Keratinocyte (primary cell): ENCODE measurements around the gene TSPAN1. TPM values are rescaled to one million over a fixed set of nuclear protein-coding genes. Genes with fewer than 3 reads are reported as not detected.

Experiments
- DNase-seq: peaks from one replicate; pipeline ENCODE4 v3.0.0-alpha.2; 2011; ENCODE audit warnings: low read depth, missing footprints, low spot score
- FAIRE-seq: peaks from 2 replicates; lab custom pipeline; 2011; peaks lifted over from hg19 to GRCh38; lab: Jason Lieb, UNC
- H2AFZ ChIP-seq: 2 replicates; pipeline ENCODE4 v1.6.0; 2012; ENCODE audit warnings: low read length, control low read depth, inconsistent platforms; ENCODE audit not compliant: control insufficient read depth
- H3K27ac ChIP-seq: 2 replicates; pipeline ENCODE4 v1.5.1; 2011; ENCODE audit warnings: low read length; ENCODE audit not compliant: control insufficient read depth, insufficient read depth
- H3K27me3 ChIP-seq: 3 replicates; pipeline ENCODE4 v1.6.0; 2011; ENCODE audit warnings: low read length; ENCODE audit not compliant: control insufficient read depth, insufficient read depth; ENCODE audit errors: extremely low read depth
- H3K36me3 ChIP-seq, 2 experiments: 2 replicates in 1 of 2; 3 replicates in 1 of 2; pipeline ENCODE4 v1.5.1; 2011; ENCODE audit warnings: low read length in 2 of 2, mild to moderate bottlenecking in 1 of 2; ENCODE audit not compliant: control insufficient read depth in 2 of 2, insufficient read depth in 2 of 2; ENCODE audit errors: extremely low read depth in 1 of 2
- H3K4me1 ChIP-seq: 3 replicates; pipeline ENCODE4 v1.5.1; 2011; ENCODE audit warnings: low read length; ENCODE audit not compliant: control insufficient read depth, insufficient read depth; ENCODE audit errors: extremely low read depth
- H3K4me2 ChIP-seq: 3 replicates; pipeline ENCODE4 v1.6.0; 2011; ENCODE audit warnings: low read depth, low read length; ENCODE audit not compliant: control insufficient read depth, insufficient read depth; ENCODE audit errors: extremely low read depth
- H3K4me3 ChIP-seq, 3 experiments: fragments of 200-600 bp in 1 of 3; sonication (generic) in 1 of 3; 2 replicates in 2 of 3; 3 replicates in 1 of 3; pipeline ENCODE4 v1.5.1; 2011 to 2016; ENCODE audit warnings: low read length in 3 of 3, mild to moderate bottlenecking in 3 of 3, control low read depth in 2 of 3, inconsistent platforms in 1 of 3, low read depth in 1 of 3, mixed read lengths in 1 of 3, mixed run types in 1 of 3, moderate library complexity in 1 of 3; ENCODE audit not compliant: control insufficient read depth in 2 of 3, insufficient read depth in 2 of 3; ENCODE audit errors: extremely low read depth in 1 of 3
- H3K79me2 ChIP-seq: 2 replicates; pipeline ENCODE4 v1.6.0; 2012; ENCODE audit warnings: low read length; ENCODE audit not compliant: control insufficient read depth, insufficient read depth
- H3K9ac ChIP-seq: 3 replicates; pipeline ENCODE4 v1.6.0; 2011; ENCODE audit warnings: low read length; ENCODE audit not compliant: control insufficient read depth, insufficient read depth; ENCODE audit errors: extremely low read depth
- H3K9me1 ChIP-seq: 3 replicates; pipeline ENCODE4 v1.6.0; 2011; ENCODE audit warnings: low read length; ENCODE audit not compliant: control insufficient read depth, insufficient read depth; ENCODE audit errors: extremely low read depth
- H3K9me3 ChIP-seq: 2 replicates; pipeline ENCODE4 v1.5.1; 2012; ENCODE audit warnings: low read depth, low read length; ENCODE audit not compliant: control insufficient read depth
- H4K20me1 ChIP-seq: 3 replicates; pipeline ENCODE4 v1.6.0; 2011; ENCODE audit warnings: low read length; ENCODE audit not compliant: control insufficient read depth, insufficient read depth; ENCODE audit errors: extremely low read depth
- CTCF ChIP-seq, 3 experiments: IDR thresholded peaks in 1 of 3; conservative IDR thresholded peaks in 1 of 3; optimal IDR thresholded peaks in 1 of 3; 2 replicates in 2 of 3; 3 replicates in 1 of 3; pipeline versions ENCODE3 to v1.5.1; 2011; ENCODE audit warnings: low read length in 3 of 3, mild to moderate bottlenecking in 3 of 3, moderate library complexity in 2 of 3, control low read depth in 1 of 3, inconsistent platforms in 1 of 3; ENCODE audit not compliant: insufficient read depth in 2 of 3; ENCODE audit errors: extremely low read depth in 1 of 3
- EZH2 ChIP-seq: IDR thresholded peaks from one replicate; pipeline ENCODE4 v1.6.1; 2012; ENCODE audit warnings: inconsistent platforms, mild to moderate bottlenecking, low read length, moderate library complexity
- dilution Hi-C: fragments of 300-500 bp; cut with MboI; formaldehyde crosslinking; loops from one replicate; pipeline ENCODE4 v1.7.0; 2020; ENCODE audit warnings: low sequenced_read_pairs; ENCODE audit not compliant: extremely low pct_ligation_motif_present
- polyA plus RNA-seq, 5 experiments: library from polyadenylated mRNA; depleted of rRNA in 3 of 5; stranded (reverse) in 3 of 5; stranded (forward) in 1 of 5; unstranded in 1 of 5; fragments of >200 nt; gene quantifications; 1 replicate in 1 of 5; 2 replicates in 3 of 5; 3 replicates in 1 of 5; pipeline versions ENCODE4 v1.2.1 to v1.2.3, GENCODE V29; 2011 to 2012; ENCODE audit warnings: missing spikeins in 2 of 5, low read depth in 1 of 5, low replicate concordance in 1 of 5

The TSPAN1 gene
- polyA plus RNA-seq, 1 donor (not counting 4 experiments of a cell fraction or from before 2014, with no cell fraction given), result 312 TPM

GRCh38 chr1:46179138-46180081, 4.5 kb downstream of the TSPAN1 start:
- no peak for TF ChIP-seq EZH2
- peak; percentile 74 to 92 (median 88) for TF ChIP-seq CTCF (optimal IDR thresholded peaks at IDR 0.05 in 1 of 3, IDR thresholded peaks at IDR 0.05 in 1 of 3, conservative IDR thresholded peaks at IDR 0.05 in 1 of 3; ENCODE audit: extremely low read depth in 1 of 3, insufficient read depth in 2 of 3, low read length in 3 of 3)
- H3K27ac ChIP-seq, result peak overlapping the region; percentile 80
- peak overlapping the region in 1 of 3 experiments; percentile 23 for H3K4me3 ChIP-seq
- no peaks in the 10 kb centered on the region for H3K9me1 ChIP-seq
- H3K9ac ChIP-seq, result peak overlapping the region; percentile 24
- peaks cover under 1% of the 10 kb centered on the region for H3K79me2 ChIP-seq
- H3K4me2 ChIP-seq, result peak overlapping the region; percentile 92
- peaks cover under 1 to 5% of the 10 kb centered on the region in 2 experiments for H3K36me3 ChIP-seq
- no peaks in the 10 kb centered on the region for H3K9me3 ChIP-seq
- FAIRE-seq (peak; percentile 67), DNase-seq (peak; percentile 61)
- H2AFZ ChIP-seq, result peak overlapping the region; percentile 73
- H3K27me3 ChIP-seq, result no peaks in the 10 kb centered on the region
- no peaks in the 10 kb centered on the region for H4K20me1 ChIP-seq
- H3K4me1 ChIP-seq, result peaks cover 54% of the 10 kb centered on the region
- dilution Hi-C loops, result loop anchor here (25.0 kb wide), 1 partner anchor 142 kb away; no protein-coding TSS in a partner anchor

- peak overlapping the region; percentile 52 to 60 (median 54) for H3K4me3 ChIP-seq
- no peaks in the 10 kb centered on the region for H4K20me1 ChIP-seq
- H3K4me1 ChIP-seq, result peaks cover 58% of the 10 kb centered on the region
- H3K27me3 ChIP-seq, result no peaks in the 10 kb centered on the region
- DNase-seq, result peak; percentile 86
- peak overlapping the region; percentile 60 for H3K9ac ChIP-seq
- H3K36me3 ChIP-seq, result peaks cover 8% of the 10 kb centered on the region in 2 experiments
- no peak for TF ChIP-seq EZH2
- TF ChIP-seq CTCF (optimal IDR thresholded peaks at IDR 0.05 in 1 of 3, IDR thresholded peaks at IDR 0.05 in 1 of 3, conservative IDR thresholded peaks at IDR 0.05 in 1 of 3; ENCODE audit: extremely low read depth in 1 of 3, insufficient read depth in 2 of 3, low read length in 3 of 3), result peak; percentile 42 to 96 (median 55)
- dilution Hi-C loops, result loop anchor here (25.0 kb wide), 1 partner anchor 143 kb away; no protein-coding TSS in a partner anchor
- FAIRE-seq, result peak; percentile 49
- no peaks in the 10 kb centered on the region for H3K9me3 ChIP-seq
- peak overlapping the region; percentile 45 for H2AFZ ChIP-seq
- peaks cover 2% of the 10 kb centered on the region for H3K79me2 ChIP-seq
- H3K9me1 ChIP-seq, result no peaks in the 10 kb centered on the region
- peak overlapping the region; percentile 80 for H3K27ac ChIP-seq
- H3K4me2 ChIP-seq, result peak overlapping the region; percentile 92
These were observed 5.3 kb downstream of the TSPAN1 start for GRCh38 chr1:46180082-46180616.
